ENCODE results near the gene SLCO4A1. TPM values are rescaled to one million over a fixed set of nuclear protein-coding genes. Genes with fewer than 3 reads are reported as not detected.

The SLCO4A1 gene
- total RNA-seq, 1 donor from 2014 or later: 0.90 TPM

GRCh38 chr20:62712606-62713005, 70.3 kb downstream of the SLCO4A1 start:
- no peak for DNase-seq (ENCODE audit: low read depth in 2 of 2)

DNA sequence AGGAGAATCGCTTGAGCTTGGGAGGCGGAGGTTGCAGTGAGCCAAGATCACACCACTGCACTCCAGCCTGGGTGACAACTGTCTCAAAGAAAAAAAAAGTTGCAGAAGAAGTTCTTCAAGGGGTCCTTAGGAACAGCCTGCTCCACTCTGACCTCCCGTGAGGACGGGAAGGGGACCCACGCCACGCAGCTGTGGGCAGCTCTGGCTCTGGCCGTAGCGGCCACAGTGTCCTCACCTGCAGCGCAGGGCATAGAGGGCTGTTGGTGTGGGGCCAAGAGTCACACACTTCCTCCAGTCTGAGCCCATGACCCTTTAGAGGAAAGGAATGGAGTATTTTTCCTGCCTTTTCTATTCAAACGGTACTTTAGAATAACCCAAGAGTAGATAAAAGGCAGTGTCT, 71.7 kb downstream of the SLCO4A1 start:
- no peak for DNase-seq (ENCODE audit: low read depth in 2 of 2)

DNA sequence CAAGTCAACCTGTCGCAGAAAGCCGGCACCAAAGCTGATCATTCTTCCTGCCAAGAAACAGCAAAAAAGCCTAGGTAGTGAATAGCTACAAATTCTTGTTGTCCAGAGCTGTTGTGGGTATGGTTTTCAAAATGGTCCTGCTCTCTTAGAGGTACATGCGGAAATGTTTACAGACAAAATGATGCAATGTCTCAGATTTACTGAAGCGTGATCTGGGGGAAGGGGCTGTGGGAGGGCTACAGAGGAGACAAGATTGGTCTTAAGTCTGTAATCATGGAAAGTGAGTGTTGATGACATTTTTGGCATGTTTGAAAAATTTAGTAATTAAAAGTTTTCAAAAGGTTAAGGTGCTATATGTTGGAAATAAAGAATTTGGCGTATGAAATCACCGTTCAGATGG, 72.5 kb downstream of the SLCO4A1 start:
- DNase-seq (ENCODE audit: low read depth in 2 of 2): no peak

DNA sequence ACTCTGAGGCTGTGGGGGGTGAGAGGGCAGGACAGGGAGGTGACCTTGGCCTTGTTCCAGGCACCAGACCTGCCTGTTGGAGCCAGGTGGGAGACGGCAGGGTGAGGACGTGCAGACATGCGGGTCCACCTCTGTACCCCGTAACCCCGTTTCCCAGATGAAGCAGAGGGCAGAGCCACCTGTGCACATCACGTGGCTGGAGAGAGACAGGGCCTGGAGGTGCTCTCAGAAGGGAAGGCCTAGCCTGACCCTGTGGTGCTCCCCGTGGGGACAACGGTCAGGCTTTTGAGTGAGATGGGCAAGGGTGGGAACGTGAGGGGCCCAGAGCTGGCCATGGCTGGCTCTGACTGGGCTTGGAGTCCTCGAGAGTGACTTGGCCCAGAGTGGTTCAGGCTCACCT, 72.9 kb downstream of the SLCO4A1 start:
- no peak for DNase-seq (ENCODE audit: low read depth in 2 of 2)

DNA sequence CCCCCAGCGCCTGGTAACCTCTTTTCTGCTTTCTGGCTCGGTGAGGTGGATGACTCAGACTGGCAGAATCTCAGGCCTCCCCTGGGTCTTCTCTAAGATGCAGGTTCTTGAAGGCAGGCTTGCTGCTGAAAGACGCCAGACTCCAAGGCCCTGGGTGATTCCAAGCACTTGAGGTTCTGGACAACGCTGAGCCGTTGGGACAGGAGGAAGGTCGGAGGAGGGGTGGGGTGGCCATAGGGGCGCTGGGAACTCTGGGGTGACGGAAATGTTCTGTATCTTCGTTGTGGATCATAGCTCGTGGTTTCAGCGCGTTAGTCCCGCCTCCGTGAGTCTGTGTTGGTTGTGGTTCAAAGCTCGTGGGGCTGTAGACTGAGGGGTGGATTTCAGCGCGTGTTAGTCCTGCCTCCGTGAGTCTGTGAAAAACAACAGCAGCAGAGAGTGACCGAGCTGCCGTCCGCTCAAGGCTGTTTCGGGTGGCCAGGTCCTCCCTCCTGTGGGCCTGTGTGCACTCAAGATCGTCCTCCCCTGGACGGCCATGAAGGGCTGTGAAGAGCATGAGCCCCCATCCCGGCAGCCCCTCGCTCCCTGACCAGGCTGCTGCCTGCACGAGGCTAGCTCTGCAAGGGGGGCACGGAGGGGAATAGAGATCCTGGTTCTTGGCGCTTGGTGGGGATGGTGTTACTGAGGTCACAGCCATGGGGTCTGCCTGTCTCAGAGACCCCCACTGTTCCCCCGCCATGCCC, 74.1 kb downstream of the SLCO4A1 start:
- DNase-seq (ENCODE audit: low read depth in 2 of 2): no peak

GRCh38 chr20:62716941-62717310, 74.6 kb downstream of the SLCO4A1 start:
- no peak for DNase-seq (ENCODE audit: low read depth in 2 of 2)

DNA sequence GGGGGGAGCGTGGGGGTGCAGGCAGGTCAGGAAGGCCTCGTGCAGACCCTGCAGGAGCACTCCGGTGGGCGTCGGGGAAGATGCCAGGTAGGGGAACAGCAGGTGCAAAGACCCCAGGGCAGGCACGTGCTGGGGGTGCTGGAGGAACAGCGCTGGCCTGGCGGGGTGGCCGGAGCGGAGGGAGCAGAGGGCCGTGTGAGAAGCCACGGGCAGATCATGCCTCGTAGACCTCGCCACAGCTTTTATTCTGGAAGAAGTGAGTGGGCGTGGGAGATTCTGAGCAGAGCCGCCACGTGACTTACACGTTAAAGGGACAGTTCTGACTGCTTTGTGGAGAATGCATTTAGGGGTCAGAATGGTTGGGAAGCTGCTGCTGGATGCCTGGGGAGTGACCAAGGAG, 75.6 kb downstream of the SLCO4A1 start:
- DNase-seq (ENCODE audit: low read depth in 2 of 2): no peak

- DNase-seq (ENCODE audit: low read depth in 2 of 2): no peak
Measured at GRCh38 chr20:62718546-62718945, 76.2 kb downstream of the SLCO4A1 start.

DNA sequence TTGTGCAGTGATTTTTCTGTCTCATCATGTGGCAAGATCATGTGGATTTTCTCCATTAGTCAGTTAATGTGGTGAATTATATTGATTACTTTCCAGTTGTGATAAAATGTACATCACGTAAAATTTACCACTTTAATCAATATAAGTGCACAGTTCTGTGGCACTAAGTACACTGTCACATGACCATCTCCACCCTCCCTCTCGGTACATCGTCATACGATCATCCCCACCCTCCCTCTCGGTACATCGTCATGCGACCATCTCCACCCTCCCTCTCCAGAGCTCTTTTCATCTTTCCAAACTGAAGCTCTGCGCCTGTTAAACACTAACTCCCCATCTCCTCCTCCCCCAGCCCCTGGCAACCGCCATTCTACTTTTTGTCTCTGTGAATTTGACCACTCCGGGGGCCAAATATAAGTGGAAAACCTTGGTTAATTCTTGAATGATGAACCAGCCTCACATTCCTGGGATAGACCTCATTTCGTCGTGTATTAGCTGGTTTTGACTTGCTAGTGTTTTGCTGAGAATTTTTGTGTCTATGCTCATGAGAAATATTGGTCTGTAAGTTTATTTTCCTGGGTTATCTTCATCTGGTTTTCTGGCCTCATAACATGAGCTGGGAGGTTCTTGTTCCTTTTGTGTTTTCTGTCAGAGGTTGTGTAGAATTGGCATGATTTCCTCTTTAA, 77.1 kb downstream of the SLCO4A1 start:
- DNase-seq (ENCODE audit: low read depth in 2 of 2): no peak

Other genes starting within 250 kb of the SLCO4A1 start
- gene CABLES2, start 235.2 kb upstream of the SLCO4A1 start, total RNA-seq: 0.77 and 1.5 TPM in 2 replicates
- gene RBBP8NL, start 215.0 kb upstream of the SLCO4A1 start, total RNA-seq: not detected in 2 replicates
- gene GATA5, start 166.5 kb upstream of the SLCO4A1 start, total RNA-seq: not detected in 2 replicates
- under 0.01 TPM in 2 replicates for gene NTSR1, start 66.3 kb downstream of the SLCO4A1 start, total RNA-seq
- 15.4 and 17.1 TPM in 2 replicates for gene MRGBP, start 154.0 kb downstream of the SLCO4A1 start, total RNA-seq
- 18.2 and 29.2 TPM in 2 replicates for gene OGFR, start 162.3 kb downstream of the SLCO4A1 start, total RNA-seq
- gene COL9A3, start 174.5 kb downstream of the SLCO4A1 start, total RNA-seq: 0.38 and 1.0 TPM in 2 replicates
- 9.5 and 10.1 TPM in 2 replicates for gene TCFL5, start 219.3 kb downstream of the SLCO4A1 start, total RNA-seq

Data from dermis microvascular lymphatic vessel endothelial cell (primary cell).